ENCODE data around the gene NDST1. TPM values are rescaled to one million over a fixed set of nuclear protein-coding genes. Genes with fewer than 3 reads are reported as not detected.

The NDST1 gene
- polyA plus RNA-seq, 1 donor (not counting 4 experiments of a cell fraction or from before 2014, with no cell fraction given): 24.9 TPM

GRCh38 chr5:150558088-150558621, 50.2 kb downstream of the NDST1 start:
- Histone ChIP-seq H3K4me2 (ENCODE audit: control insufficient read depth, extremely low read depth, insufficient read depth, low read depth, low read length) (no peak overlapping the region), H3K27me3 (ENCODE audit: control insufficient read depth, extremely low read depth, insufficient read depth, low read length) (no peaks in the 10 kb centered on the region), H4K20me1 (ENCODE audit: control insufficient read depth, extremely low read depth, insufficient read depth, low read length) (no peaks in the 10 kb centered on the region), H3K36me3 (ENCODE audit: control insufficient read depth in 2 of 2, extremely low read depth in 1 of 2, insufficient read depth in 2 of 2, low read length in 2 of 2) (peaks cover 12 to 25% of the 10 kb centered on the region in 2 experiments), H3K4me3 (ENCODE audit: control insufficient read depth in 2 of 3, extremely low read depth in 1 of 3, insufficient read depth in 2 of 3, low read depth in 1 of 3, low read length in 3 of 3) (no peak overlapping the region), H3K9ac (ENCODE audit: control insufficient read depth, extremely low read depth, insufficient read depth, low read length) (no peak overlapping the region), H3K9me3 (ENCODE audit: control insufficient read depth, low read depth, low read length) (peaks cover 3% of the 10 kb centered on the region), H2AFZ (ENCODE audit: control insufficient read depth, low read length) (no peak overlapping the region), H3K27ac (ENCODE audit: control insufficient read depth, insufficient read depth, low read length) (no peak overlapping the region), H3K9me1 (ENCODE audit: control insufficient read depth, extremely low read depth, insufficient read depth, low read length) (no peaks in the 10 kb centered on the region), H3K79me2 (ENCODE audit: control insufficient read depth, insufficient read depth, low read length) (no peaks in the 10 kb centered on the region), H3K4me1 (ENCODE audit: control insufficient read depth, extremely low read depth, insufficient read depth, low read length) (peaks cover 6% of the 10 kb centered on the region)
- no peak for FAIRE-seq
- dilution Hi-C loops (cut with MboI; ENCODE audit: extremely low pct_ligation_motif_present, low sequenced_read_pairs): no loop called here
- DNase-seq (ENCODE audit: low read depth, low spot score): no peak
- TF ChIP-seq EZH2 (IDR thresholded peaks at IDR 0.05; ENCODE audit: low read length) (no peak), CTCF (optimal IDR thresholded peaks at IDR 0.05 in 1 of 3, IDR thresholded peaks at IDR 0.05 in 1 of 3, conservative IDR thresholded peaks at IDR 0.05 in 1 of 3; ENCODE audit: extremely low read depth in 1 of 3, insufficient read depth in 2 of 3, low read length in 3 of 3) (no peak)

- H3K9me3 ChIP-seq (ENCODE audit: control insufficient read depth, low read depth, low read length): peaks cover 3% of the 10 kb centered on the region
- H3K27me3 ChIP-seq (ENCODE audit: control insufficient read depth, extremely low read depth, insufficient read depth, low read length): no peaks in the 10 kb centered on the region
- no peaks in the 10 kb centered on the region for H3K9me1 ChIP-seq (ENCODE audit: control insufficient read depth, extremely low read depth, insufficient read depth, low read length)
- DNase-seq (ENCODE audit: low read depth, low spot score): no peak
- FAIRE-seq: no peak
- H3K4me1 ChIP-seq (ENCODE audit: control insufficient read depth, extremely low read depth, insufficient read depth, low read length): peaks cover 6% of the 10 kb centered on the region
- no peak overlapping the region for H3K4me3 ChIP-seq (ENCODE audit: control insufficient read depth in 2 of 3, extremely low read depth in 1 of 3, insufficient read depth in 2 of 3, low read depth in 1 of 3, low read length in 3 of 3)
- dilution Hi-C loops (cut with MboI; ENCODE audit: extremely low pct_ligation_motif_present, low sequenced_read_pairs): no loop called here
- H3K4me2 ChIP-seq (ENCODE audit: control insufficient read depth, extremely low read depth, insufficient read depth, low read depth, low read length): no peak overlapping the region
- peaks cover 4 to 17% of the 10 kb centered on the region in 2 experiments for H3K36me3 ChIP-seq (ENCODE audit: control insufficient read depth in 2 of 2, extremely low read depth in 1 of 2, insufficient read depth in 2 of 2, low read length in 2 of 2)
- no peak for TF ChIP-seq CTCF (optimal IDR thresholded peaks at IDR 0.05 in 1 of 3, IDR thresholded peaks at IDR 0.05 in 1 of 3, conservative IDR thresholded peaks at IDR 0.05 in 1 of 3; ENCODE audit: extremely low read depth in 1 of 3, insufficient read depth in 2 of 3, low read length in 3 of 3)
- TF ChIP-seq EZH2 (IDR thresholded peaks at IDR 0.05; ENCODE audit: low read length): no peak
- no peaks in the 10 kb centered on the region for H3K79me2 ChIP-seq (ENCODE audit: control insufficient read depth, insufficient read depth, low read length)
- H4K20me1 ChIP-seq (ENCODE audit: control insufficient read depth, extremely low read depth, insufficient read depth, low read length): no peaks in the 10 kb centered on the region
- H2AFZ ChIP-seq (ENCODE audit: control insufficient read depth, low read length): no peak overlapping the region
- H3K27ac ChIP-seq (ENCODE audit: control insufficient read depth, insufficient read depth, low read length): no peak overlapping the region
- H3K9ac ChIP-seq (ENCODE audit: control insufficient read depth, extremely low read depth, insufficient read depth, low read length): no peak overlapping the region
Measured at GRCh38 chr5:150559088-150559487, 51.2 kb downstream of the NDST1 start.
